Stimulated activated CD8-positive, alpha-beta memory T cell treated with anti-CD3 and anti-CD28 coated beads, Interleukin-7, amount 100 ng/mL, for 4 hours (primary cell): ENCODE results near the gene CHRNB4.

Experiments used
- DNase-seq, 2 donors: peaks; one replicate each; pipeline ENCODE4 v3.0.0-alpha.2; 2020; ENCODE audit warnings: low read depth in 2 of 2

The CHRNB4 gene

GRCh38 chr15:78668987-78669386 lies 28.0 kb upstream of the CHRNB4 start:
- DNase-seq: no peak

- no peak for DNase-seq
Observed at GRCh38 chr15:78667578-78668236, 26.7 kb upstream of the CHRNB4 start.

DNA sequence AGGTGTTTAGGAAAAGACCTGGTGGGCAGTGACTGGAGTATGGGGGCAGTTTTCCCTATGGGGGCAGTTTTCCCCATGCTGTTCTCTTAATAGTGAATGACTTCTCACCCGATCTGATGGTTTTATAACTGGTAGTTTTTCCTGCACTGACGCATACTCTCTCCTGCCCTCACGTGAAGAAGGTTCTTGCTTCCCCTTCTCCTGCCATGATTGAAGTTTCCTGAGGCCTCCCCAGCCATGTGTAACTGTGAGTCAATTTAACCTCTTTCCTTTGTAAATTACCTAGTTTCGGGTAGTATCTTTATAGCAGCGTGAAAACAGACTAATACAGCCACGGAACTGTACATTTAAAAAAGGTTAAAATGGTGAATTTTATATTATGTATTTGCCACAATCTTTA lies 25.0 kb upstream of the CHRNB4 start:
- DNase-seq: no peak

GRCh38 chr15:78663703-78664102 lies 22.7 kb upstream of the CHRNB4 start:
- DNase-seq: no peak

DNA sequence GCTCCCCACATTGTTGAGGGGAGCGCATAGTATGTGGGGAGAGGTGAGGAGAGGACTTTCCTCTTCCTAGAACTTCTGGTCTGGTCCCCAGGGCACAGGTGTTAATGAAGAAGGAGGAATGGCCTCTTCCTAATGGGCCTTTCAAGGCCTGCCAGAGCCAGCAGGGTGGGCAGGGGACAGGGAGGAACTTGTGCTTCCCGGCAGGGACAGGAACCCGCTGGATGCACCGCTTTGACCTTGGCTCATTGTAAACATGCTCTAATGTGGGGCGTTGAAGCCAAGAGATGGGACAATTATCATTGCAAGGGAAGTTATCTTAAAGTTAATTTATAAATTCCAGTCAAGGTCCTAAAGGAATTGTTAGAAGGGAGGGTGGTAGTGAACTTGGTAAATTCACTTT lies 21.0 kb upstream of the CHRNB4 start:
- no peak for DNase-seq

DNA sequence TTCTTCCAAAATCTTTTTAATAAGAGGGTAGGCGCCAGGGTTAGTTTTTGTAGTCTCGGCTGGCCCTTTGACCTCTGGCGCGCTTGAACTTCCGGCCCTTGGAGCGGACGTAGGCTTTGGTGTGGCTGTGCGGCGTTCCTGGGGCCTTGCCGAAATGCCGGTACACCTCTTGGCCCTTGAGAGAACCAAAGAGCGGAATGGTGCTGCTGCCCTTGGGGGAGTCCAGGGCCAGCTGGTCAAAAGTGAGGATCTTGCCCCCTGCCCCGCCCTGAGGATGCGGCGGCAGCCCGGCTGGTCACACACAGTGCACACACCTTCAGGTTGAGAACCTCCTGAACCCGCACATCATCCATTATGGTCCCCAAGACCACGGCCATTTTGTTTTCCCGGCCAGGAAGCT lies 20.0 kb upstream of the CHRNB4 start:
- no peak for DNase-seq

DNA sequence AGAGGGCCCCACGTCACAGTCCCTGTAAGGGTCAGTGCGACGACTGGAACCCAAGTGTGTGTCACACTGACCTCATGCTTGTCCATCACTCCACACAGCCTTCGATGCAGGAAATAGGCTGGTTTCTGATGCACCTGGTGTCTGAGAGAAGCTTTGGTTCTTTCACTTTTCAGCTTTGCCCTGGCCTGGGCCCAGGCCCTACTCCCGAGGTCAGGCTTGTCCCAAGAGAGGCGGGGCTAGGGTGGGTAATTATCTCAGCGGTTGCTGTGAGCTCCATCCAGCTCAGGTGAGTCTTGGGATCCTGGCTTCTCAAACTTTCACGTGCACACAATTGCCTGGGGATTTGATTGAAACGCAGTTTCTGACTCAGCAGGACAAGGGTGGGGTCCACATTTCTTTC lies 19.6 kb upstream of the CHRNB4 start:
- no peak for DNase-seq

DNA sequence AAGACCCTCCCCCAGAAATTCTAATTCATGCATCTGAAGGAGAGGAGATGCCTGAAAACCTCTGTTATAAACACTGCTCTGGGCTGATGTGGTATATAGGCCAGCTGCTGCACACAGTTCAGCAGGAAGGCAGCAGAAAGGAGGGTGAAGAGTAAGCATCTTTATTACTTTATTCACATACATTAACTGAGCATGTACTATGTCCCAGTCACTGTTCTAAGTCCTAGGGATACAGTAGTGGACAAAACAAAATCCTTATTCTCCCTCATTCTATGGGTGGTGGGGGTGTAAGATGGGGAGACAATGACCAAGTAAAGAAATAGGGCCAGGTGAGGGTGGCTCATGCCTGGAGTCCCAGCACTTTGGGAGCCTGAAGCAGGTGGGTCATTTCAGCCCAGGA lies 17.8 kb upstream of the CHRNB4 start:
- no peak for DNase-seq

DNA sequence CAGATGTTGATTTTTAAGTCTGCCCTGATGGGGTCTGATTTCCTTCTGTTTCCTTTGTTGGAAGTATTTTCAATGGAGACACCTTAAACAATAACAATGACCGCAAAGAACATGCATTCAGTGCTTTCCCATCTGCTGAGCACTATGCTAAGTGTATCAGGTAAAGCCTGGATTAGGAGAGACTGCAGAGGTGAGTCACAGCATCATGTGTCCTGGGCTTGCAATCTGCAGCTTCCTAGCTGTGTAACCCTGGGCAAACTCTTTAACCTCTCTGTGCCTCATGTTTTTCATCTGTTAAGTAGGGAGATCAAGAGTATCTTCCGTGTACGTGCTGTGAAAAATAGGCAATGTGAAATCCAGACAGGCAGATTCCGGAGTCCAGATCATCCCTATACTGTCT lies 13.3 kb upstream of the CHRNB4 start:
- DNase-seq: no peak

DNA sequence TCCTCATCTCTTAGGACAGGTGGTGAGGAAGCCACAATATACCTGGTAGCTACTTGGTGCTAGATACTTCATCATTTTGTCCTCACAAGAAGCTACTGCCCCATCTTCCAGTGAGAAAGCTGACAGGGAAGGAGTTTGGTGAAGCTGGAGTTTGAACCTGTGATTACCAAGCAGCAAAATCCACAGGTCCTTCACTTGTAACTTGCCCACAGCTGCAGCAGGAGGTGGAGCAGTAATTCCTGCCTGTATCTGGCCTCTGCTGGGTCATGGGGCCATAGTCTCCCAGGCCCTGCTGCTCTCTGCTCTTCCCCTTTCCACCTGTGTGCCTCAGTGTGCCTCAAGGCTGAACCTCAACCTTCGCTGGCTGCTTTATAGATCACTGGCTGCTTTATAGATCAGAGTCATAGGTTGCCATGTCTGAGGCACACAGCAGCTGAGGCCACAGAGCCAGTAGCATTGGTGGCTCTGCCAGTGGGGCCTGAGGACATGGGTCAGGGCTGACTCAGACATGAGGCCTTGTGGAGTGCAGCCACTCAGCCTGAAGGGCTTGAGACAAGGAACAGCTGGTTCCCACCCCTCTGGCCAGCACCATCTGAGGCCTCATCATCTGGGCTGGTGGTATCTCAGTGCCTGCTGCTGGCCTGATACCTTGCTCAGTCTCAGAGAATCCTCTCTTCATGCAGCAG lies 11.1 kb upstream of the CHRNB4 start:
- no peak for DNase-seq

DNA sequence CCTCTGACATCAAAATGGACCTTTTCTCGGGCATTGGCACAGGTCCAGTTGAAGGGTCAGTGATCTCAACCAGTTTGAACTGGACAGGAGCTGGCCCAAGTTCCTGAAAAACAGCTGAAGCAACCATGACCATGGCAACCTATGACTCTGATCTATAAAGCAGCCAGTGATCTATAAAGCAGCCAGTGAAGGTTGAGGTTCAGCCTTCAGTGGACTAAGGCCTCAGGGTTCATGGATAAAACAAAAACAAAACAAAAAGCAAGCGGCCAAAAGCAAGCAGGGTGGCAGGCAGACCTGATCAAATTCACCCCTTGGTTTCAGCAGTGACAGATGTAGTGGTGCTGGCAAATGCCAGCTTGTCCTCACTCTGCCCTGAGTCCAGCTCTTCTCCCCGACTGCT lies 10.0 kb upstream of the CHRNB4 start:
- no peak for DNase-seq

- no peak for DNase-seq
Observed at GRCh38 chr15:78650022-78650421, 9.0 kb upstream of the CHRNB4 start.

GRCh38 chr15:78645009-78645408 lies 4.0 kb upstream of the CHRNB4 start:
- DNase-seq: no peak

- DNase-seq: no peak
Observed at GRCh38 chr15:78642331-78642730, 1.3 kb upstream of the CHRNB4 start.

- DNase-seq: no peak
Observed at GRCh38 chr15:78641749-78642275, 802 bp upstream of the CHRNB4 start.

GRCh38 chr15:78640527-78641101 lies 396 bp downstream of the CHRNB4 start:
- DNase-seq: no peak

GRCh38 chr15:78638658-78639314 lies 2.2 kb downstream of the CHRNB4 start:
- DNase-seq: no peak

GRCh38 chr15:78637776-78638435 lies 3.1 kb downstream of the CHRNB4 start:
- no peak for DNase-seq

- DNase-seq: no peak
Observed at GRCh38 chr15:78636378-78636859, 4.6 kb downstream of the CHRNB4 start.

DNA sequence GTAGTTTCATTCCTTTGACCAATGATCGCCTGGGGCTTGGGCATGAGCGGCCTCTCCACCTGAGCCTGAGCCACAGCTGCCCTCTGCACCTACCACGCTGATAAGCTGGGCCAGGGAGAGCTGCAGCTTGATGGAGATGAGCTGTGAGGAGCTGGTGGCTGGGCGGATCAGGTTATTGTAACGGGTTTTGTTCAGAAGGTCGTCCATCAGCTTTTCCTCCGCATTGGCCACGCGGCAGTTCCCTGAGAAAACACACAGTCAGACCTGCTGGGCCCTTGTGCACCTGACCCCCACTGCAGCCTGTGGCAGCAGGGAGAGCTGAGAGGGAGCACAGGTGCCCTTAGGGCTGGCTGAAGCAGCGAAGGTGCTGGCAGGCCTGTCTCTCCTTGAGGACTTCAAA lies 5.7 kb downstream of the CHRNB4 start:
- DNase-seq: no peak

- DNase-seq: no peak
Observed at GRCh38 chr15:78634210-78635145, 6.5 kb downstream of the CHRNB4 start.
